H1 (cell line): ENCODE measurements around the gene PRKN. TPM values are rescaled to one million over a fixed set of nuclear protein-coding genes. Genes with fewer than 3 reads are reported as not detected.

ENCODE experiments used
- HDAC6 ChIP-seq: IDR thresholded peaks from one replicate; pipeline ENCODE4 v1.7.1; 2012; ENCODE audit warnings: low read depth, mild to moderate bottlenecking, inconsistent platforms, low read length, moderate library complexity
- NANOG ChIP-seq: IDR thresholded peaks from 2 replicates; pipeline ENCODE4 v1.6.1; 2011; ENCODE audit warnings: low read length, low read depth, mild to moderate bottlenecking, inconsistent platforms; ENCODE audit not compliant: insufficient read depth, poor library complexity, severe bottlenecking
- SP1 ChIP-seq: IDR thresholded peaks from 2 replicates; pipeline ENCODE4 v1.6.1; 2011; ENCODE audit warnings: low read depth, low read length
- SRF ChIP-seq: IDR thresholded peaks from 2 replicates; pipeline ENCODE4 v1.6.1; 2011; ENCODE audit warnings: mild to moderate bottlenecking, low read depth, low read length, moderate library complexity
- TAF1 ChIP-seq: IDR thresholded peaks from 2 replicates; pipeline ENCODE4 v1.6.1; 2011; ENCODE audit warnings: mild to moderate bottlenecking, low read depth, low read length
- polyA plus RNA-seq, 7 experiments: library from polyadenylated mRNA; depleted of rRNA in 3 of 7; stranded (reverse) in 5 of 7; unstranded in 2 of 7; fragments of >200 nt in 5 of 7; fragments of 200-250 nt in 2 of 7; gene quantifications; 1 replicate in 5 of 7; 2 replicates in 1 of 7; 4 replicates in 1 of 7; pipeline versions ENCODE4 v1.2.1 to v1.2.3, GENCODE V29; 2011 to 2013; ENCODE audit warnings: missing spikeins in 2 of 7, mixed read lengths in 2 of 7
- total RNA-seq: library from RNA; stranded (reverse); fragmentation: NEBNext Ultra II Directional; extraction: Animal tissue kit (Norgen Biotek cat#: 25700); gene quantifications from 2 replicates; pipeline ENCODE4 v1.2.1, GENCODE V29; 2021

Gene PRKN
- total and polyA plus RNA-seq, 2 of the 8 experiments (the other 6 are each of a cell fraction or from before 2014, with no cell fraction given), result 0.13 to 0.29 TPM

- TF ChIP-seq NANOG, result no peak
- no peak for TF ChIP-seq SP1
- TF ChIP-seq TAF1, result no peak
- no peak for TF ChIP-seq SRF
- no peak for TF ChIP-seq HDAC6
These were observed 524.3 kb downstream of the PRKN start (continued) for GRCh38 chr6:162203287-162203686.
